ENCODE results near the gene HIC2.
"Not testable (repeated sequence)": the region's sequence is repeated elsewhere in the genome, so short reads cannot be mapped to it uniquely, and the experiment has no call there.

HIC2 gene

DNA sequence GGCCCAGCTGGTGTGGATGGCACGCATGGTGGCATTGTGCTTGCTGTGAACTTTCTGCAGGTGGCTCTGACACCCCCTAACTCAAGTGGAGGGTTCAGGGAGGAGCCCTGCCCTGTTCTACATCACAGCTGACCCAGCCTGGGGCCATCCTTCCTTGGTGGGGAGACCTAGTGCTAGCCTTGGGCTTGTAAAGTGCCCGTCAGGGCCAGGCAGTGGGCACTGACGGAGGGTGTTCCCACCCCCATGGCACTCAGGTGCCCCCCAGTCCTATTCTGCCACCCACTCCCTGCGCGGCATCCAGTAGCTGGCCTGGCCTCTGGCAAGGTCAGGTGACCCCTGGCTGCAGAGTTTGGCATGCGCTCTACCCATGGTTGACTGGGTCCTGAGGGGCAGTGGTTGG lies 24.0 kb downstream of the HIC2 start:
- H3K9me3 ChIP-seq (ENCODE audit: control insufficient read depth, low read length); H3K4me1 ChIP-seq (ENCODE audit: control insufficient read depth, insufficient read depth, low read length); H3K4me3 ChIP-seq (ENCODE audit: low read length); H3K27me3 ChIP-seq (ENCODE audit: control insufficient read depth, insufficient read depth, low read length); H3K9ac ChIP-seq (ENCODE audit: low read length); H3K36me3 ChIP-seq (ENCODE audit: control insufficient read depth, insufficient read depth, low read length): not testable (repeated sequence)

- not testable (repeated sequence) for H3K4me1 ChIP-seq (ENCODE audit: control insufficient read depth, insufficient read depth, low read length); H3K4me3 ChIP-seq (ENCODE audit: low read length); H3K27me3 ChIP-seq (ENCODE audit: control insufficient read depth, insufficient read depth, low read length); H3K9me3 ChIP-seq (ENCODE audit: control insufficient read depth, low read length); H3K9ac ChIP-seq (ENCODE audit: low read length); H3K36me3 ChIP-seq (ENCODE audit: control insufficient read depth, insufficient read depth, low read length)
Measured at GRCh38 chr22:21442123-21442522, 25.0 kb downstream of the HIC2 start.

DNA sequence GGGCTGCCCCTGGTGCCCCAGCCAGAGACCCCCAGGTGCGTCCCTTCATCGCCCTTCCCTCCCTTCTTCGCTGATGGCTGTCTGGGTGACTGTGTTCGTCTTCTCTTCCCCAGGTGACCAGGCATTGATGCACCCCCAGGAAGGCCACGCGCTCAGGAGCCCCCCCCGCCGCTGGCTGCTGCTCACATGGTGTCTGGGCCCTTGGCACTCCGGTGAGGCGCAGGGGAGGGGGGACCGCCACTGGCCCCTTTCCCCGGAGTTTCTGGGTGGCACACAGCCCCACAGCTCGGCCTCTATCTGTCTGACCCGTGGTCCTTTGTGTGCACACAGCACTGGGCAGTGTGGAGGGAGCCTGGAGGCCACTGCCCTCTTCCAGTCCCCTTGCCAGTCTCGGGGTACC lies 25.5 kb downstream of the HIC2 start:
- not testable (repeated sequence) for H3K9ac ChIP-seq (ENCODE audit: low read length); H3K27me3 ChIP-seq (ENCODE audit: control insufficient read depth, insufficient read depth, low read length); H3K36me3 ChIP-seq (ENCODE audit: control insufficient read depth, insufficient read depth, low read length); H3K4me1 ChIP-seq (ENCODE audit: control insufficient read depth, insufficient read depth, low read length); H3K4me3 ChIP-seq (ENCODE audit: low read length); H3K9me3 ChIP-seq (ENCODE audit: control insufficient read depth, low read length)

GRCh38 chr22:21443057-21443734 lies 26.0 kb downstream of the HIC2 start:
- no peak overlapping the region for H3K9ac ChIP-seq (ENCODE audit: low read length)

GRCh38 chr22:21443735-21444421 lies 26.7 kb downstream of the HIC2 start:
- no peaks in the 10 kb centered on the region for H3K4me1 ChIP-seq (ENCODE audit: control insufficient read depth, insufficient read depth, low read length)
- H3K9ac ChIP-seq (ENCODE audit: low read length): no peak overlapping the region
- no peak overlapping the region for H3K4me3 ChIP-seq (ENCODE audit: low read length)
- H3K9me3 ChIP-seq (ENCODE audit: control insufficient read depth, low read length): no peaks in the 10 kb centered on the region
- no peaks in the 10 kb centered on the region for H3K27me3 ChIP-seq (ENCODE audit: control insufficient read depth, insufficient read depth, low read length)
- no peaks in the 10 kb centered on the region for H3K36me3 ChIP-seq (ENCODE audit: control insufficient read depth, insufficient read depth, low read length)

More at GRCh38 chr22:21443057-21443734, 26.0 kb downstream of the HIC2 start:
- H3K4me3 ChIP-seq (ENCODE audit: low read length): no peak overlapping the region
- H3K9me3 ChIP-seq (ENCODE audit: control insufficient read depth, low read length): no peaks in the 10 kb centered on the region
- H3K27me3 ChIP-seq (ENCODE audit: control insufficient read depth, insufficient read depth, low read length): no peaks in the 10 kb centered on the region
- no peaks in the 10 kb centered on the region for H3K4me1 ChIP-seq (ENCODE audit: control insufficient read depth, insufficient read depth, low read length)
- H3K36me3 ChIP-seq (ENCODE audit: control insufficient read depth, insufficient read depth, low read length): no peaks in the 10 kb centered on the region

- no peaks in the 10 kb centered on the region for H3K36me3 ChIP-seq (ENCODE audit: control insufficient read depth, insufficient read depth, low read length)
- H3K9ac ChIP-seq (ENCODE audit: low read length): no peak overlapping the region
- no peaks in the 10 kb centered on the region for H3K9me3 ChIP-seq (ENCODE audit: control insufficient read depth, low read length)
- no peak overlapping the region for H3K4me3 ChIP-seq (ENCODE audit: low read length)
- H3K4me1 ChIP-seq (ENCODE audit: control insufficient read depth, insufficient read depth, low read length): no peaks in the 10 kb centered on the region
- H3K27me3 ChIP-seq (ENCODE audit: control insufficient read depth, insufficient read depth, low read length): no peaks in the 10 kb centered on the region
Measured at GRCh38 chr22:21444701-21445436, 27.7 kb downstream of the HIC2 start.

- Histone ChIP-seq H3K36me3 (ENCODE audit: control insufficient read depth, insufficient read depth, low read length) (no peaks in the 10 kb centered on the region), H3K4me1 (ENCODE audit: control insufficient read depth, insufficient read depth, low read length) (no peaks in the 10 kb centered on the region), H3K27me3 (ENCODE audit: control insufficient read depth, insufficient read depth, low read length) (no peaks in the 10 kb centered on the region), H3K9ac (ENCODE audit: low read length) (no peak overlapping the region), H3K4me3 (ENCODE audit: low read length) (no peak overlapping the region), H3K9me3 (ENCODE audit: control insufficient read depth, low read length) (no peaks in the 10 kb centered on the region)
Measured at GRCh38 chr22:21445437-21446127, 28.4 kb downstream of the HIC2 start.

DNA sequence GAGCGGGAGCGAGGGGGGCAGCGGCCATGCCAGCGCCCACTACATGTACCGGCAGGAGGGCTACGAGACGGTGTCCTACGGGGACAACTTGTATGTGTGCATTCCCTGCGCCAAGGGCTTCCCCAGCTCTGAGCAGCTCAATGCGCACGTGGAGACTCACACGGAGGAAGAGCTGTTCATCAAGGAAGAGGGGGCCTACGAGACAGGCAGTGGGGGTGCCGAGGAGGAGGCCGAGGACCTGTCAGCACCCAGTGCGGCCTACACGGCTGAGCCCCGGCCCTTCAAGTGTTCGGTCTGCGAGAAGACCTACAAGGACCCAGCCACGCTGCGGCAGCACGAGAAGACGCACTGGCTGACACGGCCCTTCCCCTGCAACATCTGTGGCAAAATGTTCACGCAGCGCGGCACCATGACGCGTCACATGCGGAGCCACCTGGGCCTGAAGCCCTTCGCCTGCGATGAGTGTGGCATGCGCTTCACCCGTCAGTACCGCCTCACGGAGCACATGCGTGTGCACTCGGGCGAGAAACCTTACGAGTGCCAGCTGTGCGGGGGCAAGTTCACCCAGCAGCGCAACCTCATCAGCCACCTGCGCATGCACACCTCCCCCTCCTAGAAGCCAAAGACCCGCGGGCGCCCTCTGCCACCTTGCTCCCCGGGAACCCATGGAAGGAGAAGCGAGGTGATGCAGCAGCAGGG lies 29.1 kb downstream of the HIC2 start:
- no peaks in the 10 kb centered on the region for H3K27me3 ChIP-seq (ENCODE audit: control insufficient read depth, insufficient read depth, low read length)
- H3K36me3 ChIP-seq (ENCODE audit: control insufficient read depth, insufficient read depth, low read length): no peaks in the 10 kb centered on the region
- H3K9ac ChIP-seq (ENCODE audit: low read length): no peak overlapping the region
- H3K4me3 ChIP-seq (ENCODE audit: low read length): no peak overlapping the region
- no peaks in the 10 kb centered on the region for H3K9me3 ChIP-seq (ENCODE audit: control insufficient read depth, low read length)
- H3K4me1 ChIP-seq (ENCODE audit: control insufficient read depth, insufficient read depth, low read length): no peaks in the 10 kb centered on the region

GRCh38 chr22:21446827-21447690 lies 29.9 kb downstream of the HIC2 start:
- no peak overlapping the region for H3K4me3 ChIP-seq (ENCODE audit: low read length)
- no peaks in the 10 kb centered on the region for H3K4me1 ChIP-seq (ENCODE audit: control insufficient read depth, insufficient read depth, low read length)
- H3K9me3 ChIP-seq (ENCODE audit: control insufficient read depth, low read length): no peaks in the 10 kb centered on the region
- H3K36me3 ChIP-seq (ENCODE audit: control insufficient read depth, insufficient read depth, low read length): no peaks in the 10 kb centered on the region
- H3K9ac ChIP-seq (ENCODE audit: low read length): no peak overlapping the region
- H3K27me3 ChIP-seq (ENCODE audit: control insufficient read depth, insufficient read depth, low read length): no peaks in the 10 kb centered on the region

- Histone ChIP-seq H3K9me3 (ENCODE audit: control insufficient read depth, low read length) (no peaks in the 10 kb centered on the region), H3K36me3 (ENCODE audit: control insufficient read depth, insufficient read depth, low read length) (no peaks in the 10 kb centered on the region), H3K27me3 (ENCODE audit: control insufficient read depth, insufficient read depth, low read length) (no peaks in the 10 kb centered on the region), H3K9ac (ENCODE audit: low read length) (no peak overlapping the region), H3K4me3 (ENCODE audit: low read length) (no peak overlapping the region), H3K4me1 (ENCODE audit: control insufficient read depth, insufficient read depth, low read length) (no peaks in the 10 kb centered on the region)
Measured at GRCh38 chr22:21447694-21448402, 30.7 kb downstream of the HIC2 start.
